NCI-H524 treated with DMSO at 0.1 percent for 48 hours (cell line): Measurements from ENCODE around the gene CLEC10A.
A peak's percentile ranks its signal among the peaks of the same experiment; 100 is the strongest.
"Not testable (repeated sequence)": the region's sequence is repeated elsewhere in the genome, so short reads cannot be mapped to it uniquely, and the experiment has no call there.

Experiments
- DNase-seq: peaks from one replicate; lab custom pipeline; 2025; lab: John Stamatoyannopoulos, UW

CLEC10A gene

GRCh38 chr17:7074931-7075330 is 5.1 kb downstream of the CLEC10A start:
- DNase-seq, result no peak

- no peak for DNase-seq
Observed at GRCh38 chr17:7072406-7072805, 7.6 kb downstream of the CLEC10A start.

GRCh38 chr17:7070712-7071111 is 9.3 kb downstream of the CLEC10A start:
- no peak for DNase-seq

DNA sequence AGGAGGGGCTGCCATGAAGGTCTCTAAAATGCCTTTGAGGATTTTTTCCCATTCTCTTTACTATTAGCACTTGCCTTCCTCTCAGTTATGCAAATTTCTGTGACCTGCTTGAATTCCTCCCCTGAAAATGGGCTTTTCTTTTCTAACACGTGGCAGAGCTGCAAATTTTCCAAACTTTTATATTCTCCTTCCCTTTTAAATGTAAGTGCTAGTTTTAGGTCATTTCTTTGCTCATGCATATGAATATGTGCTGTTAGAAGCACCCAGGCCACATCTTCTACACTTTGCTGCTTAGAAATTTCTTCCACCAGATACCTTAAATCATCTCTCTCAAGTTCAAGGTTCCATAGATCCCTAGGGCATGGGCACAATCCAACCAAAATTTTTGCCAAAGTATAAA is 11.8 kb downstream of the CLEC10A start:
- DNase-seq, result no peak

DNA sequence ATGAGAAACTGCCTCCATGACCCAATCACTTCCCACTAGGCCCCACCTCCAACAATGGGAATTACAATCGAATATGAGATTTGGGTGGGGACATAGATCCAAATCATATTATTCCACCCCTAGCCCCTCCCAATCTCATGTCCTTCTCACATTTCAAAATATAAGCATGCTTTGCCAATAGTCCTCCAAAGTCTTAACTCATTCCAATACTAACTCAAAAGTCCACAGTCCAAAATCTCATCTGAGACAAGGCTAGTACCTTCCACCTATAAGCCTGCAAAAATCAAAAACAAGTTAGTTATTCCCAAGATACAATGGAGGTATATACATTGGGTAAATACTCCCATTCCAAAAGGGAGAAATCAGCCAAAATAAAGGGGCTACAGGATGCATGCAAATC is 12.9 kb downstream of the CLEC10A start:
- no peak for DNase-seq

DNA sequence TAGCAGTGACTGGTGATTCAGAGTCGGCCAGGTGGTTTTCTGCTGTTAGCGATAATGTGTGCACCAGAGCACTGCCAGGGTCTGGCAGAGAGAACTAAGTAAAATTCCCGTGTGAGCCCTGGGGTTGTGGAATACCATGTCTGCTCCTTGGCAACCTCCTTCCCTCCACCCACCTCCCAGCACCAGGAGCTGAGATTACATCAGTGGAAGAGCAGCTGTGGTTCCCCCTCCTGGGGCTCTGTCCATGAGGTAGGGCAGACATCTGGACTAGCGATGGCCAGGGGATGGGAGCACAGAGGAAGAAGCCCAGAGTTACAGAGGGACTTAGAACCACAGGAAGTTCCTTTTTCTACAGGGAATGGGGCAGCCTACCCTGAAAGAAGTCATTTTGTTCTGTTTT is 15.8 kb downstream of the CLEC10A start:
- no peak for DNase-seq

DNA sequence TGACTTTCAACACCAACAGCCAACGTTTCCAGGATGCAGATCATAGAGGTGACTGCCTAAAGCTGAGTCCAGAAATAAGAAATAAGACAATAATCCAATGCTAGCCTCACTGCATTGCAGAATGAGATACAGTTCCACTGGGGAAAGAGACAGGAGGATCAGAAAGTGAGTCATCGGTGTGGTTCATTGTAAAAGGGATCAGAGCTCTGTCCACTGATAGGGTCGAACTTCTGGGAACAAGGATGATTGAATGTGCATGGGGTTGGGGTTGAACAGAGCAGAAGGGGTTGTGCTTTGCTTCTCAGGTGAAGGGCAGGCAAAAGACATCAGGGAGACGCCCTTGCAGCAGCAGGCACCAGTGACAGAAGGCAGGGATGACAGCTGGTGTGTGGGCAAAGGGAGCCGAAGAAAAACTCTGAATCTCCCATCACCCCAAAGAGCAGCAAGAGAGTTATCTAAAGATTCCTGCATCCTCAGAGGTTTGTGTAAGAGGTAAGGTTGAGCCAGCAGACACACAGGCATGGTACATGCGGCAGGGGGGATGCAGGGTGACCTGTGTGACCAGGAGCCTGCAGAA is 16.4 kb downstream of the CLEC10A start:
- DNase-seq, result no peak

- no peak for DNase-seq
Observed at GRCh38 chr17:7060165-7060891, 19.7 kb downstream of the CLEC10A start.

DNA sequence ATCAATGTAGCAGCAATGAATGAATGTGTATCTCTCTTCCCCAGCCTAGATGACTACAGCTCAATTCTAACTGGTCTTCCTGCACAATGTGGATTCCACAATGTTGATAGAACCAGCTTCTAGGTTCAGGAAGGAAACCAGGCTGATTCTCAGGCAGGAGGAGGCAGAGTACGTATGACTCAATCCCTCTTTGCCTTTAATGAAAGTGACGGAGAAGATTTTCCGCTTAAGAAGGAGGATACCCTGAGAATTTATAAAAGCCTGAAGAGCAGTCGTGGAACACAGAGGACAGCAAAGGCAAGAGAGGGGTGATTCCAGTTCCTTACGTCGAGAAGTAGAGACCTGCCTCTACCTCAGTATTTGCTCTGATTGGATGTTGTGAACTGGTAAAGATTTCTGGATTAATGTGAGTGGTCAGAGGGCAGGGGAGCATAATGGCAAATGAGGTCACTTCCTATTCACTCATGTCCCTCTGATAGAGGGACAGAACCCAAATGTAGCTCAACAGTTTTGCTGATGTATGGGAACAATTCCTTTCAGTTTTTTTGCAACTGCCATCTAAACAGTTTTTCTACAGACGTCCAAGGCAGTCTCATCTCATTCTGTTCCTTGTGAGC is 21.1 kb downstream of the CLEC10A start:
- DNase-seq, result no peak

- DNase-seq, result no peak
Observed at GRCh38 chr17:7056386-7056785, 23.7 kb downstream of the CLEC10A start.

GRCh38 chr17:7050583-7050982 is 29.5 kb downstream of the CLEC10A start:
- DNase-seq, result not testable (repeated sequence)

- no peak for DNase-seq
Observed at GRCh38 chr17:7048968-7049367, 31.1 kb downstream of the CLEC10A start.

GRCh38 chr17:7047566-7047965 is 32.5 kb downstream of the CLEC10A start:
- DNase-seq, result no peak

DNA sequence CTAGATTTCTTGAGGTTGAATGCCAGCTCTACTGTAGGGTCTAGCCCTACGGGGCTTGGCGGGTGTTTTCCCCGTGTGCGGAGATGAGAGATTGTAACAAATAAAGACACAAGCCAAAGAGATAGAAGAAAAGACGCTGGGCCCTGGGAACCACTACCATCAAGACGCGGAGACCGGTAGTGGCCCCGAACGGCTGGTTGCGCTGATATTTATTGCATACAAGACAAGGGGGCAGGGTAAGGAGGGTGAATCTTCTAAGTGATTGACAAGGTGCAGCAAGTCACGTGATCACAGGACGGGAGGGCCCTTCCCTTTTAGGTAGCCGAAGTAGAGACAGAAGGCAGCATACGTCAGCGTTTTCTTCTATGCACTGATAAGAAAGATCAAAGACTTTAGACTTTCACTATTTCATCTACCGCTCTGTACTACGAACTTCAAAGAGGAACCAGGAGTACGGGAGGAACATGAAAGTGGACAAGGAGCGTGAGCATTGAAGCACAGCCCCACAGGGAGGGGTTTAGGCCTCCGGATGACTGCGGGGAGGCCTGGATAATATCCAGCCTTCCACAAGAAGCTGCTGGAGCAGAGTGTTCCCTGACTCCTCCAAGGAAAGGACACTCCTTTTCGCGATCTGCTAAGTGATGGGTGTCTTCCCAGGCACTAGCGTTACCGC is 33.2 kb downstream of the CLEC10A start:
- peak; percentile 10 for DNase-seq

GRCh38 chr17:7046127-7046724 is 33.8 kb downstream of the CLEC10A start:
- no peak for DNase-seq

GRCh38 chr17:7045492-7046126 is 34.4 kb downstream of the CLEC10A start:
- peak; percentile 4 for DNase-seq

DNA sequence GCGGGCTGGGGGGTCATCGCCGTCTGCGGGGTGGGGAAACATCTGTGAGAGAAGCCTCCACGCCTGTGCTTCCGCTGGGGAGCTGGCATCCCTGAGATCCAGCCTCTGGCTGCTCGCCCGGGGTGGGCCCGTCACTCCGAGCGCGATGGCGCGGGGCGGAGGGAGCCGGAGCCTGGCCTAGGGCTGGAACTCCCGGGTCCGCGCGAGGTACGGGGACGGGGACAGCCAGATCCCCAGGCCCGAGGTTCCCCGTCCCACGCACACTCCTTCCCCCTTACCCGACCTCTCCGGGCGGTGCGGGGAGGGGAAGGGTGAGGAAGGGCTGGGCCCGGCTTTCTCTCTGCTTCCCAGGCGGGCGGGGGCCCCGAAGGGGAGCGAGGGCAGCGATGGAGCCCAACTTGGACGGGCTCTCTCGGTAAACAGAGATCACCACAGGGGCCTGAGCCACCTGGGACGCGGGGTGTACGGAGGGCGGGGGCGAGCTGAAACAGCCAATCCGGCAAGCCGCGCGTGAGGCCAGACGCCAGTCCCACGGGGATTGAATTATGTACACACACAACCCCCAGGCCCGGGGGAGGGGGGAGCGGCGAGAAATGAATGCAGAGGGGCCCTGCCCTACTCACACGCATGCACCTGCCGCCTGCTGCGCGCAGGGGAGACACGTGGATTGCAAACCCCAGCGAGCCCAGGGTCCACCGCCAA is 36.4 kb downstream of the CLEC10A start, which contains the start of gene SLC16A11:
TSS of gene SLC16A11 (minus strand) at position 596 of the 702 bp plus-strand sequence. CDS start at position 17, 579 bp downstream.
- DNase-seq, result no peak

DNA sequence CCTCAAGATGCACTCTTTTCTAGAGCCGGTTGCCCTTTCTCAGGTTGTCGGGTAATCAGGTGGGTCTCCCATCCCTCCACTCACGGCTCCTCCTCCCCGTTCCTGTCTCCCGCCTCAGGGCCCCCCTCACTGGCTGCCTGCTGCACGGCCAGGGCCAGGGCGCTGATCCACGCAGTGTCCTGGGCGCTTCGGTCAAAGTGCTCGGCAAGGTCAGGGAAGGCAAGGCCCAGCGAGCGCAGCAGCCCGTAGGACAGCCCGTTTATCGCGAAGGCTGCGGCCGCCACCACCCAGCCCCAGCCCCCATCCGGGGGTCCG is 36.9 kb downstream of the CLEC10A start:
- DNase-seq, result no peak

GRCh38 chr17:7042501-7043181 is 37.4 kb downstream of the CLEC10A start:
- no peak for DNase-seq

GRCh38 chr17:7041607-7042500 is 38.2 kb downstream of the CLEC10A start:
- no peak for DNase-seq
